K562 (cell line): ENCODE measurements around the gene ASB6. TPM values are rescaled to one million over a fixed set of nuclear protein-coding genes. Genes with fewer than 3 reads are reported as not detected.

Experiments used
- BRF1 ChIP-seq: IDR thresholded peaks from 3 replicates; pipeline ENCODE4 v1.6.1; 2011; ENCODE audit warnings: borderline replicate concordance, mild to moderate bottlenecking; ENCODE audit not compliant: insufficient read length; ENCODE audit errors: extremely low read depth
- CEBPB ChIP-seq: fragments of 450-650 bp; IDR thresholded peaks from 2 replicates; pipeline ENCODE4 v1.6.1; 2016; ENCODE audit warnings: missing genetic modification characterization, missing compliant biosample characterization
- DIDO1 ChIP-seq: fragments of 450-650 bp; IDR thresholded peaks from 2 replicates; pipeline ENCODE4 v1.6.1; 2016; ENCODE audit warnings: low read depth, missing biosample characterization, missing genetic modification characterization
- FUS ChIP-seq: fragments of 200-400 bp; formaldehyde crosslinking; optimal IDR thresholded peaks from 2 replicates; pipeline ENCODE3; 2017; ENCODE audit warnings: low read depth, low read length
- HDAC8 ChIP-seq: fragments of 450-650 bp; IDR thresholded peaks from 2 replicates; pipeline ENCODE4 v1.6.1; 2016; ENCODE audit warnings: mild to moderate bottlenecking, missing genetic modification characterization, moderate library complexity, missing compliant biosample characterization
- NEUROD1 ChIP-seq: fragments of 150-350 bp; IDR thresholded peaks from 2 replicates; pipeline ENCODE4 v1.6.1; 2014; ENCODE audit warnings: borderline replicate concordance, low read length, low read depth; ENCODE audit not compliant: partially characterized antibody
- POLR2AphosphoS2 ChIP-seq: IDR thresholded peaks from 2 replicates; pipeline ENCODE4 v1.6.1; 2012; ENCODE audit warnings: low read length, improper control_type of control experiment
- SLC30A9 ChIP-seq: fragments of 250-450 bp; sonication (Bioruptor Pico); IDR thresholded peaks from 2 replicates; pipeline ENCODE4 v1.8.0; 2022; ENCODE audit warnings: mild to moderate bottlenecking, moderate library complexity
- THRAP3 ChIP-seq: fragments of 450-650 bp; IDR thresholded peaks from 2 replicates; pipeline ENCODE4 v1.6.1; 2016; ENCODE audit warnings: mild to moderate bottlenecking, inconsistent platforms, borderline replicate concordance
- ZNF23 ChIP-seq: fragments of 250-450 bp; sonication (Bioruptor Pico); IDR thresholded peaks from 2 replicates; pipeline ENCODE4 v1.4.0; 2020; ENCODE audit warnings: mild to moderate bottlenecking
- polyA plus RNA-seq, 8 experiments: library from polyadenylated mRNA; depleted of rRNA in 4 of 8; stranded (reverse) in 5 of 8; unstranded in 3 of 8; fragments of >200 nt; fragmentation: Nextera tagmentation in 2 of 8; fragmentation: Illumina TruSeq in 1 of 8; extraction: Ambion mirVana in 2 of 8; extraction: Trizol in 1 of 8; gene quantifications; 2 replicates each; pipeline versions ENCODE4 v1.2.1 to v1.2.3, GENCODE V29; 2011 to 2014; ENCODE audit warnings: inconsistent platforms in 1 of 8, missing spikeins in 1 of 8
- total RNA-seq, 7 experiments: library from RNA; depleted of rRNA in 6 of 7; stranded (reverse); fragments of >200 nt in 6 of 7; fragmentation: Illumina TruSeq in 2 of 7; extraction: Trizol in 2 of 7; gene quantifications; 2 replicates each; pipeline versions ENCODE4 v1.2.1 to v1.2.3, GENCODE V29; 2011 to 2021; ENCODE audit warnings: low replicate concordance in 1 of 7
- TF ChIP-seq, protein P1 (sequence below), 2 experiments: fragments of 150-350 bp in 1 of 2; IDR thresholded peaks; 2 replicates each; pipeline ENCODE4 v1.6.1; 2012 to 2016; ENCODE audit warnings: low read depth in 2 of 2, low read length in 2 of 2, mild to moderate bottlenecking in 1 of 2, moderate library complexity in 1 of 2
- TF ChIP-seq, protein P2 (sequence below): fragments of 250-450 bp; sonication (Bioruptor Pico); IDR thresholded peaks from 2 replicates; pipeline ENCODE4 v1.9.0; 2021; ENCODE audit warnings: mild to moderate bottlenecking, inconsistent platforms
- TF ChIP-seq, protein P3 (sequence below): fragments of 250-450 bp; sonication (Bioruptor Pico); IDR thresholded peaks from 2 replicates; pipeline ENCODE4 v1.5.0; 2021
- TF ChIP-seq, protein P4 (sequence below): fragments of 250-450 bp; sonication (Bioruptor Pico); IDR thresholded peaks from 2 replicates; pipeline ENCODE4 v1.9.0; 2021; ENCODE audit warnings: mild to moderate bottlenecking
- TF ChIP-seq, protein P5 (sequence below): sonication (generic); formaldehyde crosslinking; IDR thresholded peaks from 2 replicates; pipeline ENCODE4 v1.8.1; 2023; ENCODE audit warnings: mild to moderate bottlenecking, missing genetic modification reagents

ASB6 gene
- total and polyA plus RNA-seq, 9 of the 15 experiments (the other 6 are each of a cell fraction or from before 2014, with no cell fraction given), result 0.92 to 17.8 (median 11.3) TPM

DNA sequence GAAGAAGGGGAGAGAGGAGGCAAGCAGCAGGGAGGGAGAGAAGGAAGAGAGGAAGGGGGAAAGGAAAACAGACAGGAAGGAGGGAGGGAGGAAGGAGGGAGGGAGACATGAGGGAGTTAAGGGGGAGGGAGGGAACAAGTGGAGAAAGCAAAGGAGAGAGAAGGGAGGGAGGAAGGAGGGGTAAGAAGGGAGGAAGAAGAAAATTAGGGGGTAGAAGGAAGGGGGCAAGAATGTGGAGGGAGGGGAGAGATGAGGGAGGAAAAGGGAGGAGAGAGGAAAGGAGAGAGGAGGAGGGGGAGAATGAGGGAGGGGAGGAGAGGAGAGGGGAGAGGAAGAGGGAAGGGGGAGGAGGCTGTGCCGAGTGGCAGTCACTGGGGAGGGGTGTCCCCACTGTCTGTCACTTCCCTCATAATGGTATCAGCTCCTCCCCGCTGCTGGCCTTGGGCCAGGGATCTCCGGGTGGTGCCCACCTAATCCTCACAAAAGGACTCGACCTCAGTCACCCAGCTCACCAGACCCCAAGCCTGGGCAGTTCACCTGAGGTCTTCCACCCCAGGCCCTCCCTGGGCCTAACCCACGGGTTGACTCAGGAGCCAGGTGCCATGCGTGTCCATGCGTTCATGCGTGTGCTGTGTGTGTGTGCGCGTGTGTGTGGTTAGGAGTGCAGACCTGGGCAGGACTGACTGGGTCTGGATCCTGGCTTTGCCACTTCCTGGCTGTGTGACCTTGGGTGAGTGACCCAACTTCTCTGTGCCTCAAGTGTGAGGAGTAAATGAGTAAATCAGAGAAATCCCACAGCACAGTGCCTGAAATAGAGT is 39.1 kb downstream of the ASB6 start (continued):
- TF ChIP-seq, protein P1, sequence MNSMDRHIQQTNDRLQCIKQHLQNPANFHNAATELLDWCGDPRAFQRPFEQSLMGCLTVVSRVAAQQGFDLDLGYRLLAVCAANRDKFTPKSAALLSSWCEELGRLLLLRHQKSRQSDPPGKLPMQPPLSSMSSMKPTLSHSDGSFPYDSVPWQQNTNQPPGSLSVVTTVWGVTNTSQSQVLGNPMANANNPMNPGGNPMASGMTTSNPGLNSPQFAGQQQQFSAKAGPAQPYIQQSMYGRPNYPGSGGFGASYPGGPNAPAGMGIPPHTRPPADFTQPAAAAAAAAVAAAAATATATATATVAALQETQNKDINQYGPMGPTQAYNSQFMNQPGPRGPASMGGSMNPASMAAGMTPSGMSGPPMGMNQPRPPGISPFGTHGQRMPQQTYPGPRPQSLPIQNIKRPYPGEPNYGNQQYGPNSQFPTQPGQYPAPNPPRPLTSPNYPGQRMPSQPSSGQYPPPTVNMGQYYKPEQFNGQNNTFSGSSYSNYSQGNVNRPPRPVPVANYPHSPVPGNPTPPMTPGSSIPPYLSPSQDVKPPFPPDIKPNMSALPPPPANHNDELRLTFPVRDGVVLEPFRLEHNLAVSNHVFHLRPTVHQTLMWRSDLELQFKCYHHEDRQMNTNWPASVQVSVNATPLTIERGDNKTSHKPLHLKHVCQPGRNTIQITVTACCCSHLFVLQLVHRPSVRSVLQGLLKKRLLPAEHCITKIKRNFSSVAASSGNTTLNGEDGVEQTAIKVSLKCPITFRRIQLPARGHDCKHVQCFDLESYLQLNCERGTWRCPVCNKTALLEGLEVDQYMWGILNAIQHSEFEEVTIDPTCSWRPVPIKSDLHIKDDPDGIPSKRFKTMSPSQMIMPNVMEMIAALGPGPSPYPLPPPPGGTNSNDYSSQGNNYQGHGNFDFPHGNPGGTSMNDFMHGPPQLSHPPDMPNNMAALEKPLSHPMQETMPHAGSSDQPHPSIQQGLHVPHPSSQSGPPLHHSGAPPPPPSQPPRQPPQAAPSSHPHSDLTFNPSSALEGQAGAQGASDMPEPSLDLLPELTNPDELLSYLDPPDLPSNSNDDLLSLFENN (IDR thresholded peaks at IDR 0.05; ENCODE audit: low read depth in 2 of 2, low read length in 2 of 2), result no peak
- no peak for TF ChIP-seq ZNF23 (CRISPR knock-in tag)
- no peak for TF ChIP-seq POLR2AphosphoS2
- no peak for TF ChIP-seq HDAC8 (tag)
- TF ChIP-seq, protein P2, sequence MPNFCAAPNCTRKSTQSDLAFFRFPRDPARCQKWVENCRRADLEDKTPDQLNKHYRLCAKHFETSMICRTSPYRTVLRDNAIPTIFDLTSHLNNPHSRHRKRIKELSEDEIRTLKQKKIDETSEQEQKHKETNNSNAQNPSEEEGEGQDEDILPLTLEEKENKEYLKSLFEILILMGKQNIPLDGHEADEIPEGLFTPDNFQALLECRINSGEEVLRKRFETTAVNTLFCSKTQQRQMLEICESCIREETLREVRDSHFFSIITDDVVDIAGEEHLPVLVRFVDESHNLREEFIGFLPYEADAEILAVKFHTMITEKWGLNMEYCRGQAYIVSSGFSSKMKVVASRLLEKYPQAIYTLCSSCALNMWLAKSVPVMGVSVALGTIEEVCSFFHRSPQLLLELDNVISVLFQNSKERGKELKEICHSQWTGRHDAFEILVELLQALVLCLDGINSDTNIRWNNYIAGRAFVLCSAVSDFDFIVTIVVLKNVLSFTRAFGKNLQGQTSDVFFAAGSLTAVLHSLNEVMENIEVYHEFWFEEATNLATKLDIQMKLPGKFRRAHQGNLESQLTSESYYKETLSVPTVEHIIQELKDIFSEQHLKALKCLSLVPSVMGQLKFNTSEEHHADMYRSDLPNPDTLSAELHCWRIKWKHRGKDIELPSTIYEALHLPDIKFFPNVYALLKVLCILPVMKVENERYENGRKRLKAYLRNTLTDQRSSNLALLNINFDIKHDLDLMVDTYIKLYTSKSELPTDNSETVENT (CRISPR knock-in tag), result no peak
- no peak for TF ChIP-seq THRAP3
- no peak for TF ChIP-seq CEBPB (tag)
- no peak for TF ChIP-seq BRF1
- TF ChIP-seq, protein P3, sequence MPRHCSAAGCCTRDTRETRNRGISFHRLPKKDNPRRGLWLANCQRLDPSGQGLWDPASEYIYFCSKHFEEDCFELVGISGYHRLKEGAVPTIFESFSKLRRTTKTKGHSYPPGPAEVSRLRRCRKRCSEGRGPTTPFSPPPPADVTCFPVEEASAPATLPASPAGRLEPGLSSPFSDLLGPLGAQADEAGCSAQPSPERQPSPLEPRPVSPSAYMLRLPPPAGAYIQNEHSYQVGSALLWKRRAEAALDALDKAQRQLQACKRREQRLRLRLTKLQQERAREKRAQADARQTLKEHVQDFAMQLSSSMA (CRISPR knock-in tag), result no peak
- no peak for TF ChIP-seq NEUROD1
- no peak for TF ChIP-seq SLC30A9
- TF ChIP-seq, protein P4, sequence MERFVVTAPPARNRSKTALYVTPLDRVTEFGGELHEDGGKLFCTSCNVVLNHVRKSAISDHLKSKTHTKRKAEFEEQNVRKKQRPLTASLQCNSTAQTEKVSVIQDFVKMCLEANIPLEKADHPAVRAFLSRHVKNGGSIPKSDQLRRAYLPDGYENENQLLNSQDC (CRISPR knock-in tag), result no peak
- no peak for TF ChIP-seq FUS
- TF ChIP-seq DIDO1 (tag), result peak; percentile 38; the same call in 1 of the 2 replicates
- TF ChIP-seq, protein P5, sequence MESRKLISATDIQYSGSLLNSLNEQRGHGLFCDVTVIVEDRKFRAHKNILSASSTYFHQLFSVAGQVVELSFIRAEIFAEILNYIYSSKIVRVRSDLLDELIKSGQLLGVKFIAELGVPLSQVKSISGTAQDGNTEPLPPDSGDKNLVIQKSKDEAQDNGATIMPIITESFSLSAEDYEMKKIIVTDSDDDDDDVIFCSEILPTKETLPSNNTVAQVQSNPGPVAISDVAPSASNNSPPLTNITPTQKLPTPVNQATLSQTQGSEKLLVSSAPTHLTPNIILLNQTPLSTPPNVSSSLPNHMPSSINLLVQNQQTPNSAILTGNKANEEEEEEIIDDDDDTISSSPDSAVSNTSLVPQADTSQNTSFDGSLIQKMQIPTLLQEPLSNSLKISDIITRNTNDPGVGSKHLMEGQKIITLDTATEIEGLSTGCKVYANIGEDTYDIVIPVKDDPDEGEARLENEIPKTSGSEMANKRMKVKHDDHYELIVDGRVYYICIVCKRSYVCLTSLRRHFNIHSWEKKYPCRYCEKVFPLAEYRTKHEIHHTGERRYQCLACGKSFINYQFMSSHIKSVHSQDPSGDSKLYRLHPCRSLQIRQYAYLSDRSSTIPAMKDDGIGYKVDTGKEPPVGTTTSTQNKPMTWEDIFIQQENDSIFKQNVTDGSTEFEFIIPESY, result no peak
